CD4-positive, alpha-beta T cell treated with Interleukin-10 for 1 hour (primary cell): ENCODE data around the gene GFOD2.

Experiments used
- DNase-seq: peaks from one replicate; pipeline ENCODE4 v3.0.0-alpha.2; 2020

GFOD2 gene

DNA sequence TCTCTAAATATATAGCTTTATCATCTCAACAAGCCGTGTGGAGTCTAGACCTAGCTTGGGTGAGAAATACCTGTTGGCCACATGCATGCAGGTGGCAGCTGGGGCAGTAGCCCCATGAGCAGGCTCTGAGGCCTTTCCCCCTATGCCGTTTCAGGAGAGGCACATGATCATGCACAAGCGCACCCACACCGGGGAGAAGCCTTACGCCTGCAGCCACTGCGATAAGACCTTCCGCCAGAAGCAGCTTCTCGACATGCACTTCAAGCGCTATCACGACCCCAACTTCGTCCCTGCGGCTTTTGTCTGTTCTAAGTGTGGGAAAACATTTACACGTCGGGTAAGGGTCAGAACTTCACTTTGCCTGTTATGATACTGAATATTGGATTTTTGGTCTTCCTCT, 90.9 kb downstream of the GFOD2 start:
- DNase-seq = no peak
